Activated naive CD4-positive, alpha-beta T cell (primary cell): ENCODE data around the gene PRPF6.
A peak's percentile ranks its signal among the peaks of the same experiment; 100 is the strongest.

Source experiments
- DNase-seq, 4 experiments: peaks; one replicate each; lab custom pipeline; 2025; lab: John Stamatoyannopoulos, UW

PRPF6 gene

GRCh38 chr20:64035933-64036345 is 55.0 kb downstream of the PRPF6 start, which contains the start of gene C20orf204:
C20orf204 (plus strand) TSS chr20:64036182; CDS start chr20:64036324, 142 bp downstream.
- no peak for DNase-seq

- no peak for DNase-seq
Observed at GRCh38 chr20:64036346-64037198, 55.6 kb downstream of the PRPF6 start.

- no peak for DNase-seq
Observed at GRCh38 chr20:64037199-64037497, 56.2 kb downstream of the PRPF6 start.

GRCh38 chr20:64037498-64038213 is 56.7 kb downstream of the PRPF6 start:
- no peak for DNase-seq

DNA sequence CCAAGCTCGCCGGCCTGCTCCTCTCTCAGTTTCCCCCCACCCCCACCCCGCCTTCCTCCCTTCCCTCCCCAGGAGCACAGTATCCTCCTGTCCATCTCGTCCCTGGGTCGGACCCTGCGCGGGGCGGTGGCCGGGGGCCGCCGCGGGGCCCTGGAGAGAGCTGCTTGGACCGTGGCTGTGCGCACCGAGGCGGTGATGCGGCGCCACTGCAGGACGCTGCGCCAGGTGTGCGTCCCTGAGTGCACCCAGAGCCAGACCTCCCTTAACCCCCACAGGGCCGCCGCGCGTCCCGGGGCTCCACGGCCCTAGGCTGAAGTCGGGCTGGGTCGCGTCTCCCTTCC is 57.3 kb downstream of the PRPF6 start:
- no peak for DNase-seq

GRCh38 chr20:64038565-64039292 is 57.8 kb downstream of the PRPF6 start:
- DNase-seq: peak; percentile 38 to 78 (median 52)

- no peak for DNase-seq
Observed at GRCh38 chr20:64039293-64040160, 58.6 kb downstream of the PRPF6 start.

DNA sequence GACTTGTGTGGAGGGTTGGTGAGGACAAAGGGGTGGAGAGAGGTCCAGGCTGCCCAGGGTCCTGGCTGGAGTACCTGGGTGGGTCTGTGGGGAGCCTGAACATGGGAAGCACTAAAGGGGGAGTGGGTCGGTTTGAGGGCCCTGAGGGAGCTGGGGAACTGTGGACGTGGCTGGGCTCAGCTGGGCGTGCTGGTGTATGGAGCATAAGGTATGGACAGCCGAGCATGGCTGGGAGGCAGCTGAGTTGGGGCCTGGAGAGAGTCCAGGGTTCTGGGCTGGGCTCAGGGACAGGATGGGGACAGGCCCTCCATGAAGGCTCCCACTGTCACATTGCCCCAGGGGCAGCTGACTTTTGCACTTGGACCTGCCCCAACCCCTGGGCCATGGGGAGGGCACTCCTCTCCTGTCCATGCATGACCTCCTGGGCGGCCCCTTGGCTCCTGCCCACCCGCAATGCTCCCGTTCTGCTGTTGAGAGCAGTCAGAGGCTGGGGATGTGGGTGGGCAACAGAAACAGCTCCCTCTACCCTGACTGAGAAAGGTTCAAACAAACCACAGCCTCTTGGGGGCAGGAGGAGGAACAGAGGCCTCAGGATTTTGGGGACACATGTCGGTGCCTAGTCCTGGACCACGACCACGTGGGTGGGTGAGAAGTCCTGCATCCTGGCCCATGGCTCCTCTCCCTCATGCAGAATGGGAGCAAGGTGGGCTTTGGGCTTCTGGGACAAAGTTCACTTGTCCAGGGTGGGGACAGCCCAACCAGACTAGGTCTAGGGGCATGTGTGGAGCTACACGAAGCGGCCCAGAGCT is 59.5 kb downstream of the PRPF6 start:
- no peak for DNase-seq

- DNase-seq: no peak
Observed at GRCh38 chr20:64041040-64041780, 60.3 kb downstream of the PRPF6 start.

DNA sequence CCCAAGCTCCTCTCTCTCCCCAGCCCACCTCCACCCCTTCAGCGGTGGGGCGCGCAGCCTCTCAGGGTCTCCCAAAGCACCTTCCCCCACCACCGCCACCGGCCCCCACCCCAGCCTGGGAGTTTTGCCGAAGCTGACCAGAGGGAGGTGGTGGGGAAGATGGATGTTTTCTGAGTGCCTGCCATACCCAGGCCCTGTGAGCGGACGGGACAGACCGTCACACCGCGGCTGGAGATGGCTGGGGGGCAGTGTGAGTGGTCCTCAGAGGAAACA is 60.8 kb downstream of the PRPF6 start:
- DNase-seq: no peak

DNA sequence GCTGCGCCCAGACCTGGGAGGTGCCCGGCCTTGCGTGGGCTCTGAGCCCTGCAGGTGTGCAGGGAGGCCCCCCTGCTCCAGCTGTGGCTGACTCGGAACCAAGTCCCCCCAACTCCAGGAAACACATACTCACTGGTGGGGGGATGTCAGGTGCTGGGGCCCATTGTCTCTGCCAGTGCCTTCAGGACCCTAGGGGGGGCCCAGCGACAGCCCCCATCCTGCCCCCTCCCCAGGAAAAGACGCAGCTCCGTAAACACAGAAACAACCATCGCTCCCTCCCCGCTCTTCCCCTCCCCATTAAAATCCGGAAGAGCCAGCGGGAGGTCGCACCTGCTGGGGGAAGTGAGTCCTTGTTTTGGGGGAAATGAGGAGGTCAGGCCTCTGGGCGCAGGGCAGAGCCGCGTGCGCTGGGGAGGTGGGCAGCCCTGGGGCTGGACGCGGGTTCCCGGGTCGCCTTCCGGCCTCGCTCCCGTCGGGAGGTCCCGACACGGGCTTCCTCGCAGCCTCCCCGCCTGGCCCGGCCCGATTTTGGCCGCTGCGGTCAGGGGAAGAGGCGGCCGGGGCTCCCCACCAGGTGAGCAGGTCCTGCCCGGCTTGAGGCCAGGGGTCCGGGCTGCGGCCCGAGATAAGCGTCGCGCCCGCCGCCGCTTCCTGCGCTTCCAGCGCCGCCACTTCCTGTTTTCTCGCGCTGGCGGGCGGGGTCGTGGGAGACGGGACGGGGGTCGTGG is 61.3 kb downstream of the PRPF6 start:
- peak in 1 of 4 experiments; percentile 24 for DNase-seq

GRCh38 chr20:64043768-64044167 is 62.8 kb downstream of the PRPF6 start:
- DNase-seq: no peak

GRCh38 chr20:64044484-64045247 is 63.7 kb downstream of the PRPF6 start:
- no peak for DNase-seq

GRCh38 chr20:64045346-64046011 is 64.5 kb downstream of the PRPF6 start:
- no peak for DNase-seq

- no peak for DNase-seq
Observed at GRCh38 chr20:64047046-64047389, 66.1 kb downstream of the PRPF6 start.

DNA sequence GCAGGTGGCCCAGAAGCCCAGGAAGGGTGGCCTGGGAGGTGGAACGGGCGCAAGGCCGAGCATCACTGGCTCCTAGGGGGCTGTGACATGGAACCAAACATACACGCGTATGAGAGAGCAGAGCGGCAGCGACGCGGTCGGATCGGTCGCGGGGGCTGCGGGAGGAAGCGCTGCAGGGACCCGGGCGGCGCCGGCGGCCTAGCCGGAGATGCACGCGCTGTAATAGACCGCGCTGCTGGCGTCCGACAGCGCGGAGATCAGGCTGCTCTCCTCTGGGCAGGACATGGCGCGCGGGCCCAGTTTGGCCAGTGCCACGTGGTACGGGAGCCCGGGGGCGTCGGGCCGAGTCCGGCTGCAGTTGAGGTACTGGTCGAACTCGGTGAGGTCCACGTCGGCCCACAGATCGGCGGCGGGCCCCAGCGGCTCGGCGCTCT is 67.1 kb downstream of the PRPF6 start:
- no peak for DNase-seq

DNA sequence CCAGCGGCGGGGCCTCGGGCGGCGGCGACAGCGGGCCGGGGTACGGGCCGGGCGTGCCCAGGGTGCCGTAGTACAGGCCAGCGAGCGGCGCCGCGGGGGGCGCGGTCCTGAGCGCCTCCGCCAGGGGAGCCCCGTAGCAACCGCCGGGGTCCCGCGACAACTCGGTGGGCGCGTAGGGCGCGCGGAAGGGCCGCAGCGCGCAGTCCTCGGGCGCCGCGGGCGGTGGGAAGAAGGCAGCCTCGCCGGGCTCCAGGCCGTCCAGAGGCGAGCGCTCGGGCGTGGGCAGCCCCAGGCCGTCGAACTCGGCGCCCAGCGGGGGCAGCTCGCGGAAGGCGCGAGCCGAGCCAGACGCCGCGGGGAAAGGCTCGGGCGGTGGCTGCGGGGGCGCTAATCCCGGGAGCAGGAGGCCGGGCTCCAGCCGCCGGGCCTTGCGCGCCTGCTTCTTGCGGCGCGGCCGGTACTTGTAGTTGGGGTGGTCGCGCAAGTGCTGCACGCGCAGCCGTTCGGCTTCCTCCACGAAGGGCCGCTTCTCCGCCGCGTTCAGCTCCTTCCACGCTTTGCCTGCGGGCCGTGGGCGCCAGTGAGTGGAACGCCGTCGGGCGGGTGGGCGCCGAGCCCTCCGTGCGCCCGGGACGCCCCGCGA is 67.6 kb downstream of the PRPF6 start:
- DNase-seq: no peak
